Measurements from ENCODE around the gene CCDC141.

DNA sequence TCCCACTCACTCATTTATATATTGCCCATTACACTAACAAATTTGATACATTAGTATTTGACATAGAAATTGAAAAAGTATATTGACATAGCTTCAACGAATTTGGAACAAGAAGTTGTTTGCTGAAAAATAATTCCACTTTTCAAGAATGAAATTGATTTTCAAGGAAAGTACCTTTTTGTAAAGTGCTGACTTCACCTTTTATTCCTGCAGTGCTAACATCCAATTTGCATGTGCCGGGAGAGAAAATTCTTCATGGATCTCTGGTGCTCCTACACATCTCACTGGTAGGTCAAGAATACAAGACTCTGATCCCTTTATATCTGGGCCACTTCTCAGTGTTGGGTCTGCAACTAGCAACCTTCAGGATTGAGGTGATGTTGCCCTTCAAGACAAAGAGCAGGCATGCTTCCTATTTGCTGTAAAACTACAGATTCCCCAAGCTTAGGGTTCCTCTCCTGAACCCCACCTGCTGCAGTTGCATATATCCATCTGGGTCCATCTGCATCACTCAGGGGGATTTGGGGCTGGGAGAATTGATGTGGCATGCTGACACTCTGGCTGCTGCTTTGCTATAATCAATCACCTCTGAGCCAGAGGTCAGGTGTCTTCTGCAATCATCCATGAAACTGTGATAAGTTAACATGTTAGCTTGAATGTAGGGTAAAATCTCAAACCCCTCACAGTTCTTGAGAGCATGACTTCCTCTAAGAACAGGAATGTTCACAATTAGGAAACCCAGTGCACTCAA lies 134.3 kb downstream of the CCDC141 start:
- TF ChIP-seq CTCF (IDR thresholded peaks at IDR 0.05) (no peak), POLR2A (IDR thresholded peaks at IDR 0.05) (no peak)
